Measurements from ENCODE around the gene SCN4B.

The SCN4B gene

GRCh38 chr11:118152552-118153471, at the start of gene SCN4B:
SCN4B (minus strand) TSS chr11:118152823; CDS start chr11:118152673, 150 bp downstream.
- peak within 1 kb of the TSS; percentile 23 for H3K4me3 ChIP-seq (ENCODE audit: control insufficient read depth, low read depth, low read length)
- TF ChIP-seq CTCF (IDR thresholded peaks at IDR 0.05; ENCODE audit: control insufficient read depth, insufficient read depth, low read depth, low read length, missing control alignments): no peak
- no peak for DNase-seq (ENCODE audit: low read depth)

GRCh38 chr11:118201966-118202365, 49.3 kb upstream of the SCN4B start:
- no peak for DNase-seq (ENCODE audit: low read depth)
- H3K4me3 ChIP-seq (ENCODE audit: control insufficient read depth, low read depth, low read length): no peak overlapping the region
- TF ChIP-seq CTCF (IDR thresholded peaks at IDR 0.05; ENCODE audit: control insufficient read depth, insufficient read depth, low read depth, low read length, missing control alignments): no peak

GRCh38 chr11:118200901-118201680, 48.5 kb upstream of the SCN4B start:
- no peak for DNase-seq (ENCODE audit: low read depth)
- no peak overlapping the region for H3K4me3 ChIP-seq (ENCODE audit: control insufficient read depth, low read depth, low read length)
- TF ChIP-seq CTCF (IDR thresholded peaks at IDR 0.05; ENCODE audit: control insufficient read depth, insufficient read depth, low read depth, low read length, missing control alignments): no peak

GRCh38 chr11:118200497-118200896, 47.9 kb upstream of the SCN4B start:
- TF ChIP-seq CTCF (IDR thresholded peaks at IDR 0.05; ENCODE audit: control insufficient read depth, insufficient read depth, low read depth, low read length, missing control alignments): no peak
- no peak overlapping the region for H3K4me3 ChIP-seq (ENCODE audit: control insufficient read depth, low read depth, low read length)
- no peak for DNase-seq (ENCODE audit: low read depth)

DNA sequence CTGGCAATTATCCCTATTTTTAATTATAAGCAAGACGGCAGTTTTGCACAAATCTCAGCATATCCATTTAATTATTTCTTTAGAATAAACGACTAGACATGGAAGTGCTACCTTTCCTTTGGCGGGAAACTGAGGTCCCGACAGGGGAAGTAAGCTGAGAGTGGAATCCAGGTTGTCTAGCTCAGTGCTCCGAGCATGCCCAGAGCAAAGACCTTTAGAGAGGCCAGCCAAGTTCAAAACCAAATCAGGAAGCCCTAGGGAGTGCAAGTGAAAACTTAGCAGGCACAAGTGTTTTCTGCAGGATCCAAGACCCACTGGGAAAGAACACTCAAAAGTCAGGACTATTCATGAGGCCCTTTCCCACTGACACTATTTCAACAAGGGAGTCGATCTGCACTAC, 46.5 kb upstream of the SCN4B start:
- no peak for DNase-seq (ENCODE audit: low read depth)
- H3K4me3 ChIP-seq (ENCODE audit: control insufficient read depth, low read depth, low read length): no peak overlapping the region
- TF ChIP-seq CTCF (IDR thresholded peaks at IDR 0.05; ENCODE audit: control insufficient read depth, insufficient read depth, low read depth, low read length, missing control alignments): no peak

DNA sequence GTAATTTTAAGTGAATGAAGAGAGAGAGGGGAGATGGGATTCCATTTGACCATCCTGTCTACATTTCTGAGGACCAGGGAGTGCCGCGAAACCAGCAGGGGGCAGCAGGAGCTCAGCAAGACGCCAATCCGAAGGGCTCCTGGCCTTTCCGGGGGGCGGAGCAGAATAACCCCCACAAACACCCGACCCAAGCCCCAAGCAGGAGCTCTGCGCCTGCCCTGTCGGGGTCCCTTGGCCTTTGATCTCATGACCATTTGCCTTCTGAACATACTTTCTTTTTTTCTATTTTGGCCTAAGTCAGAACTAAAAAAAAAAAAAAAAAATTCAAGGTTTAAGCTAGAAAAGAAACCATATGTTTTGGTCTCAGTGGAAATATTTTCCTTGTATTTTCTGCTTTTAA, 45.7 kb upstream of the SCN4B start:
- H3K4me3 ChIP-seq (ENCODE audit: control insufficient read depth, low read depth, low read length): no peak overlapping the region
- peak; percentile 90 for TF ChIP-seq CTCF (IDR thresholded peaks at IDR 0.05; ENCODE audit: control insufficient read depth, insufficient read depth, low read depth, low read length, missing control alignments)
- DNase-seq (ENCODE audit: low read depth): no peak
